Activated gamma-delta T cell treated with anti-CD3 and anti-CD28 coated beads, Interleukin-2, amount 50 U/mL, for 16 hours (primary cell): ENCODE results near the gene CREG1.

Source experiments
- DNase-seq: peaks from one replicate; pipeline ENCODE4 v3.0.0-alpha.2; 2020; ENCODE audit warnings: low read depth

The CREG1 gene

DNA sequence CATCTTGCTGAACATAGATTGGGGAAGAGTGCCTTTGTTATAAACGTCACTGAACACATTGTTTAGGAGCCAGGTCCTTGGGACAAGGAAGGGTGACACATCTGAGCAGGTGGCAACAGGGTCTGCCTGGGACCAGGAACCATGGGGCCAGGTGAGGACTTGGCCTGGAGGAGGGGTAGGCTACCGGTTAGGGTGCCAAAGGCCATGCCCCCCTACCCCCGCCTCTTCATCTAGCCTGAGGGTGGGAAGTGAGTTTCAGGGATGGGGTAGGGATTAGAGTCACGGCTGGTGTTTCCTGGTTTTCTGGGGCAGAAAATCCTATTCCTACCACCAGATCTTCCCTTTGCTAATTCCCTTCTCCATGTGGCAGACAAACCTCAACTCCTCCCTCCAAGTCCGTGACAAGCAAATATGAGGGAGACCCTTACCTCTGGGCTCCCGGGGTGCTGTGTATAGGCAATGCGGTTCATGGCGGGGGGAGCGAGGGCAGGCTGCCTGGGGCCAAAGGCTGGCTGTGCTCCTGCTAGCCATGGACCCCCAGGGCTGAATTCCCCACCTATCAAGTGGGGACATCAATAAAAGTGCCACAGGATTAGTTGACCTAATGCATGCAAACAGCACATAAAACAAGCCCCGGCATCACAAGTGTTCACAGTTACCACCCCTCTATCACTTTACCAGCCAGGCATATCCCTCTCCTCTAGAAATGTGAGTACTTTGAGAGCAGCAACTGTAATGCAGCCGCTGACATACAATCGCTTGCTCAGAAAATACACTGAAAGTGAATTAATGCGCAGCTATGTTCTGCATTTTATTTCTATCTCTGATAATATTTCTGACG lies 49.7 kb downstream of the CREG1 start:
- DNase-seq: no peak

DNA sequence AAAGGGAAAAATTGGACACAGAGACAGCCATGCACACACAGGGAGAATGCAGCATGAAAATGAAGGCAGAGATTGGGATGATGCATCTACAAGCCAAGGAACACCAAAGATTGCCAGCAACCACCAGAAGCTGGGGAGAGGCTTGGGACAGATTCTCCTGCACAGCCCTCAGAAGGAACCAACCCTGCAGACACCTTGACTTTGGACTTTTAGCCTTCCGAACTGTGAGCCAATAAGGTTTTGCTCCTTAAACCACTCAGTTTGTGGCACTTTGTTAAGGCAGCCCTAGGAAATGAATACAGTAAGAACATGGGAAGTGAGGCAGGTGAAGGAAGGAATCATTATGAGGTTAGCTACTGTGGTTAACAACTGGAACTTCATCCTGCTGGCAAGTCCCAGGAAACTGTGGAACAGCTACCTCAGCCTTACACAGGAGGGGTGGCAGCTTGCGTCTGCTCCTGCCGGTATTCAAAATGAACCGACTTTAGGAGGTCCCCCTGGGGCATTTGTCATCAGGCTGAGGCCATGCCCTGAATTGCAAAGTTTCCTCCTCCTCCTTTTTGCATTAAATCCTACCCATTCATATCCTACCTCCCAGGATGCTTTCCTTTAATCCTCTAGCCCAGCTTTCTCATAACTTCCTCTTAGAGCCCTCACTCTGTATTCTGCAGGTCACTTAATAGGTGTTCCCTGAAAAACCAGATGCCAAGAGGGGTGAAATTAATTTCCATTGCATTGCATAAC lies 50.7 kb downstream of the CREG1 start:
- DNase-seq: no peak

DNA sequence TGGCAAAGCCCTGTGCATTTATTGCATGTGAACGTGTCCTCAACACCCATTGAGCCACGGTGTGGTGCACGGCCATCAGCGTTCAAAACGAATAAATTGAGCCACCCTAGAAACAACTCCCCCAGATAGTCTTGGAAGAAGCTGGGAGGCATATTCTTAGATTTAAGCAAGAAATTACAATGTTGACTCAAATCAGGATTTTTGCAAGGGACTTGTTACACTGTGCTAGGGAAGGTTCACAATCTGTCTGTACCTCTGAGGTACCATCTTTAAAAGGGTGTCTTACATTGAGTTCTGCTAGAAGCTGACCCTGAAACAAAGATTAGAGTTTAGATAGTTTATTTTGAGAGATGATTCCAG lies 51.4 kb downstream of the CREG1 start:
- DNase-seq: no peak

DNA sequence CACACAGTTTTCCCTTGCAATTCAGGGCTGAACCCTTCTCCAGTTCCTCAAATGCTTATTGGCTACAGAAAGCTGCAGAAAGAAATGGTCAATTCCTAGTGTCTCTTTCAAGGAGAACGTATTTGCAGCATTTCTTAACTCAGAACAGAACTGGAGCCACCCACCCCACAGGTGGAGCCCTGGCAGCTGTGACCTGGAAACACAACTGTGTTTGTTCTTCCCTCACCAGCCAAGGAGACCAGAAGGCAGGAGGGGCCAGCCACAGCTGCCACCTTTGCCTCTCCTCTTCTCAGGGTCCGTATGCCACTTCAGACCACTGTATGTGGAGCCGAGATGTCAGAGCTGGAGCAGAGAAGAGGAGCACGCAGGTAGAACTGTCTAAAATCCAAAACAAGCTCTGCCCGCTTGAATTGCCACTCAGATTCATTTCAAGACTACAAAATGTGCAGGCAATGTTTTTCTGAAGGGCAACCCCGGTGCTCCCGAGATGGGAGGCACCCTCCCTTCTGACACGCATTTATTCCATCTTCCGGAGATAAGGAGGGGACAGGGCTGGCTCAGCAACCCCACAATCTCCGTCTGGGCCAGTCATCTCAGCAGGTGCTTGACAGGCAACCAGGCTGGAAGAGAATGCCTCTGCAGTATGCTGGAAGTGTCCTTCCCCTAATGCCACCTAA lies 51.9 kb downstream of the CREG1 start:
- DNase-seq: no peak

DNA sequence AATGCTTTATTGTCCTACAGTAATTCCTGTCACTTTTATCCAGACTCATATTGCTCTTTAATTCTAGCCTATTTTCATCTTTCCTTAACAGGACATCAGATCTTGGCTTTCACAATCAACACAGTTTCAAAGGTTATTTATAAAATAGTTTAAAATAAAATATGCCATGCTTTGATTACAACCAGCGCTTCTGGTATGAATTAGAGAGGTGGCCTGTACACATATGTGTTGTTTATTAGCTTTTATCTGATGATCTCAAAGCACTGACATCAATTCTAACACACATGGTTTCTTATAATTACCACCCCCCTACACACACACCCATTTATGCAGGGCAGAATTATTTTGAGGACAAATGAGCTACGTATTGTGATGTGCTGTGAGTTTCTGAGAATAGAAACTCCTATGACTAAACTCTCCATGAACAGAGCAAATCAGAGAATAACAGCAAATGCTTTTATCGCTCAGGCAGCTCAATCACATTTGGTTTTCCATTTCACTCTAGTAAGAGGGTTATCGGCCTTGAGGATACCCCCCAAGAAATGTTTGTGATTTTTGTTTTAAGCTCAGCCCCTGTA lies 53.2 kb downstream of the CREG1 start:
- no peak for DNase-seq

DNA sequence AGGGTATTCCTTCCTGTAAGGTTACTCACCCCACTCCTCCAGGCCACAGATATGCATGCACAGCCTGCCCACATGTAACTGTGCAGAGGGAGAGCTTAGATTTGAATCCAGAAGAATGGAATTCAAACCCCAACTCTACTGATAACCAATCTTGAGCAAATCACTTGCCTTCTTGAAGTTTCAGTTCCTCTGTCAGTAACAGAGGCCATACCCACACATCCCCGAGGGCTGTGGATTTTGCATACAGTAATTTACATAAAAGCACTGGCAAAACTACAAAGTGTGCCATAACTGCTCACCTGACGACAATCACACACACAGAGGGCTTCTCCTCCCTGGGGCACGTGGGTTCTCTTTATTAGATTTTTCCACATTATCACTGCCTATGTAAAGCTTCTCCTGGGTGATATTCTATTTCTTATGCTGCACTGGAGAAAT lies 53.9 kb downstream of the CREG1 start:
- no peak for DNase-seq

DNA sequence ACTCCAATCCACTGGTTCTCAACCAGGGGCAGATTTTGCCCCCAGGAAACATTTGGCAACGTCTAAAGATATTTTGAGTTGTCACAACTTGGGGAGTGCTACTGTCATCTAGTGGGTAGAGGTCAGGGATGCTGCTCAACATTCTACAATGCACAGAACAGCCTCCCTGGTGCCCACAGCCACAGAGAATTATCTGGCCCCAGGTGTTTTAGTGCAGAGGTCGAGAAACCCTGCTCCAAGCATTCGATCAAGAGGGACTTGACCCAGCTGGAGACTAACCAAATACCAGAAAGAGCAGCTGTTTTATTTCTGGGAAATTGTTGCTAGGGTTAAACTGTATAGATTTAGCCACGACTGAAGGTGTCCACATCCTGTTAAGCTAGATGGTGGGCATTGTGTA lies 54.5 kb downstream of the CREG1 start:
- no peak for DNase-seq

DNA sequence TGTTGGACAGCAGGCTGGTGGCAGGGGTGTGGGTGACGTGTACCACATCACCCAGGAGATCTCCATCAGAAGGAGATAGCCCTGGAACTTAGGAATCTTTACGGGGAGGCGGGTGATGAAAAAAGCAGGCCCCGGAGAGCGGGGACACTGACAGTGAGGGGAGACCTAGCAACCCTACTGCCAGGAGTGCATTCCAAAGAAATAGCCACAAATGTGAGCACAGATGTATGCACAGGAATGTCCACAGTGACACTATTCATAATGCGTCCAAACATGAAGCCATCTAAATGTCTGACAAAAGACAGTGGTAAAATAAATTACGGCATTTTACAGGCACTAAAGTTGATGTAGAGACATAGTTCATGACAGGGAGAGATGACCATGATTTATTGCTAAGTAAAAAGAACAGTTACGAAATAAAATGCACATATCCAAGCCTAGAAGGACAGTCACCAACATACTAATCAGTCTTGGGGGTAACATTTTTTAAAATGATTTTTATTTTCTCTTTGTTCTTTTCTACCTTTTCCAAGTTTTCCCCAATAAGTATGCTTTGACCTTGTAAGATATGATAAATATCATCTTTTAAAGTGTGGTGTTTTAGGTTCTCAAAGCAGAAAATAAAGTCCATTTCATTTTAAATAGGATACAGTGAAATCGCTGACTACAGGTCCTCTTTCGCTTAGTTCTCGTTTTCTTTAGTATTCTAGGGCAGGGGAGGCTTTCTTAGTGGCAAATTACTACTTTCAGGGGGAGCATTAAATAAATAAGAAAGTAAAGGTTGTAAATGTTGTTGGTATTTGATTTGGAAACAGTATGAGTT lies 56.6 kb downstream of the CREG1 start:
- DNase-seq: no peak

DNA sequence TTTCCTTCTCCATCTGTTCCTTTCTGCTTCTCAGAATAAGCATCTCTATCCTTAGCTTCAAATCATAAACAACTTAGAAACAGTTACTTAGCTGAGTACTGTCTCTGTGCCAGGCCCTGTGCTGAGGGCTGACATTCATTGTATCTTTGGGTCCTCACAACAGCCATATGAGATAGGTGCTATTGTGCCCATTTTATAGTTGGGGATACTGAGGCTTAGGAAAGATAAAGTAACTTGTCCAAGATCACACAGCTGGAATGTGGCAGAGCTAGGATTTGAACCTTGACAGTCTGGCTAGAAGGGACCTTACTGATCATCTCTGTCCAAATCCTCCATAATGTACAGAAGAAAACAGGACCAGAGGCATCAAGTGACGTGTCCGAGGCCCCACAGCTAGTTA lies 60.2 kb downstream of the CREG1 start:
- no peak for DNase-seq

DNA sequence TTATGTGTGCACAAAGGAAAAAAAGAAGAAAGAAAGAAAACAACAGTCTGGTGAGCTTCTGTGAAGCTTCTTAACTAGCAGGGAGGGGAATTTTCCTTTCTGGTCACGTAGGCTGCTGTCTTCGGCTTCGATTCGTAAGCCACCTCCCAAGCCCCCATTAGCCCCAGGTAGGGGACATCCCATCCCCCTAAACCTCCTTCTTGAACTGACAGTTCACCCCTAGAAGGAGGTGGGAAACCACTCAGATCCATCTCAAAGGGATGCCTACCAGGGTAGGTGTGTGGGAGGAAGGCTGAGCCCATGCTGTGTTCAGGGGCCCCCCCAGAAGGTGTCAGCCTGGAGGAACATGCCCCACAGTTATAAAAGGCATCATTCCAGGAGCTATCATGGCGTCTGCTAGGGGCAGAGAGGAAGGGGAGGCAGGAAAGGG lies 61.1 kb downstream of the CREG1 start:
- peak; percentile 49 for DNase-seq

DNA sequence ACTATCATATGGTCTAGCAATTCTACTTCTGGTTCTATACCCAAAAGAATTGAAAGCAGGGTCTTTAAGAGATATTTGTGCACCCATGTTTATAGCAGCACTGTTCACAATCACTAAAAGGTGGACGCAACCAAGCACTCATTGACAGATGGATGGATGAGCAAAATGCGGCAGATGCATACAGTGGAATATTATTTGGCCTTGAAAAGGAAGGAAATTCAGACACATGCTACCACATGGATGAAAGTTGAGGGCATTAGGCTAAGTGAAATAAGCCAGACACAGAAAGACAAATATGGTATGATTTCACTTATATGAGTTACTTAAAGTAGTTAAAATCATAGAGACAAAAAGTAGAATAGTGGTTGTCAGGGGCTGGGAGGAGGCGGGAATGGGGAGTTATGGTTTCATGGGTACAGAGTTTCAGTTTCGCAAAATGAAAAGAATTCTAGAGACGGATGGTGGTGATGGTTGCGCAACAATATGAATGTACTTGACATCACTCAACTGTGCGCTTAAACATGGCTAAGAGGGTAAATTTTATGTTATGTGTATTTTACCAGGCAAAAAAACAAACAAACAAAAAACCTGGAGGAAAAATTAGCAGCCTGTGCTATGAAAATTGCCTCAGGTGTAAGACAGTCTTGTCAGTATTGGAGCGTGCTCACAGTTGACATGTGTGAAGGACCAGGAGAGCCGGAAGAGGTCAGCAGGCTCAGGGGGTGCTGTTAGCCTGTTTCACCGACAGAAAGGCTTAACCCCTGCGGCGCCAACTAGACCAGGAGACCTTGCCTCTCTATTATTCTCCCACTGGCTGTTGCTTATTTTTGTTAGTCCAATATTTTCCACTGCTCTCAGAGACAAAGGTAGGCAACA lies 61.7 kb downstream of the CREG1 start:
- DNase-seq: no peak
